ENCODE results near the gene OLR1.

DNA sequence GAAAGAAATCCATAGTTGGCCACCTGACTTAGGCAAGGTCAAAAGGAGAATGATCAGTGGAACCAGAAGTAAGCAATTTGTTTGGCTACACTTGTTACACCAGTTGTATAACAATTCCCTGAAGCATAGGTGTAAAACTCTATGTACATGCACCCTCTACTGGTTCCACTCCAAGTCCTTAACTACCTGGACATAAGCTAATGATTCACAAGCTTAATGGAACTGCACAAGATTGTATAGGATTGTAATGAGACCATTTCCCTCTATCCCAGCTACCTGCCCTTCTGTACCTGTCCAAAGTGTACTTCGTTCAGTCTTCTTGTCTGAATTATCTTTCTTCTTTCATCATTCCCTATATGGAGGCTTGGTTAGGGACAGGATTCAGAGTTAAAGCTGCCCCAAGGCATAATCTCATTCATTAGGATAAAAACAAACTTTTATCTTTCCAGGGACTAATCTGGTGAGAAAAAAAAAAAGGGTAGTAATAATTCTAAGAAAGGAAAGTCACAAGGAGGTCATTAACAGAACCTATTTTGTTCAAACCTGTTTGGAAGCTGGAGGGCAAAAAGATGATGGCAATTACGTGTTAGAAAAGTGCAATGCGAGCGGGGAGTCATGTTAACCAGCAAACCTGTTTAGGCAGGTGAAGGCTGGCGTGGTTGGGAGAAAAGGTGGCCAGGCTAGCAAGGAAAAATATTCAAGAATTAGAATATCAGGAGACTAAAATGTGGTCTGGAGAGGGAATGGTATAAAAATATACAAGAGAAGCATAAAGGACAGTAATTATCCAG, 4.1 kb upstream of the OLR1 start:
- TF ChIP-seq, protein P1, sequence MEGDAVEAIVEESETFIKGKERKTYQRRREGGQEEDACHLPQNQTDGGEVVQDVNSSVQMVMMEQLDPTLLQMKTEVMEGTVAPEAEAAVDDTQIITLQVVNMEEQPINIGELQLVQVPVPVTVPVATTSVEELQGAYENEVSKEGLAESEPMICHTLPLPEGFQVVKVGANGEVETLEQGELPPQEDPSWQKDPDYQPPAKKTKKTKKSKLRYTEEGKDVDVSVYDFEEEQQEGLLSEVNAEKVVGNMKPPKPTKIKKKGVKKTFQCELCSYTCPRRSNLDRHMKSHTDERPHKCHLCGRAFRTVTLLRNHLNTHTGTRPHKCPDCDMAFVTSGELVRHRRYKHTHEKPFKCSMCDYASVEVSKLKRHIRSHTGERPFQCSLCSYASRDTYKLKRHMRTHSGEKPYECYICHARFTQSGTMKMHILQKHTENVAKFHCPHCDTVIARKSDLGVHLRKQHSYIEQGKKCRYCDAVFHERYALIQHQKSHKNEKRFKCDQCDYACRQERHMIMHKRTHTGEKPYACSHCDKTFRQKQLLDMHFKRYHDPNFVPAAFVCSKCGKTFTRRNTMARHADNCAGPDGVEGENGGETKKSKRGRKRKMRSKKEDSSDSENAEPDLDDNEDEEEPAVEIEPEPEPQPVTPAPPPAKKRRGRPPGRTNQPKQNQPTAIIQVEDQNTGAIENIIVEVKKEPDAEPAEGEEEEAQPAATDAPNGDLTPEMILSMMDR (IDR thresholded peaks at IDR 0.05), result no peak
- TF ChIP-seq POLR2A (IDR thresholded peaks at IDR 0.05), result no peak

Measured in lower leg skin (tissue), 3 donors.